HG03354 (cell line): ENCODE data around the gene RIMBP2.

ENCODE experiments used
- ATAC-seq: cut with Tn5 transposase; IDR thresholded peaks from one replicate; pipeline ENCODE4 v1.9.1; 2021; ENCODE audit warnings: mild to moderate bottlenecking; ENCODE audit not compliant: unreplicated experiment, poor library complexity, severe bottlenecking

The RIMBP2 gene

GRCh38 chr12:130525384-130526172 is 190.5 kb downstream of the RIMBP2 start:
- ATAC-seq: no peak

- ATAC-seq: no peak
Observed at GRCh38 chr12:130524759-130525158, 191.3 kb downstream of the RIMBP2 start.

GRCh38 chr12:130523863-130524614 is 192.1 kb downstream of the RIMBP2 start:
- no peak for ATAC-seq

GRCh38 chr12:130523208-130523607 is 192.9 kb downstream of the RIMBP2 start:
- no peak for ATAC-seq

GRCh38 chr12:130522244-130522834 is 193.8 kb downstream of the RIMBP2 start:
- no peak for ATAC-seq

- no peak for ATAC-seq
Observed at GRCh38 chr12:130521375-130522124, 194.5 kb downstream of the RIMBP2 start.

GRCh38 chr12:130520784-130521183 is 195.3 kb downstream of the RIMBP2 start:
- ATAC-seq: no peak

- ATAC-seq: no peak
Observed at GRCh38 chr12:130517588-130517987, 198.5 kb downstream of the RIMBP2 start.

GRCh38 chr12:130514149-130514551 is 201.9 kb downstream of the RIMBP2 start:
- ATAC-seq: no peak

GRCh38 chr12:130513556-130513955 is 202.5 kb downstream of the RIMBP2 start:
- ATAC-seq: no peak

- no peak for ATAC-seq
Observed at GRCh38 chr12:130511285-130511684, 204.8 kb downstream of the RIMBP2 start.

- ATAC-seq: no peak
Observed at GRCh38 chr12:130509454-130509853, 206.6 kb downstream of the RIMBP2 start.

- no peak for ATAC-seq
Observed at GRCh38 chr12:130508847-130509246, 207.3 kb downstream of the RIMBP2 start.

- no peak for ATAC-seq
Observed at GRCh38 chr12:130508318-130508717, 207.8 kb downstream of the RIMBP2 start.

- no peak for ATAC-seq
Observed at GRCh38 chr12:130506844-130507243, 209.3 kb downstream of the RIMBP2 start.

GRCh38 chr12:130504840-130505175 is 211.3 kb downstream of the RIMBP2 start:
- no peak for ATAC-seq

- no peak for ATAC-seq
Observed at GRCh38 chr12:130504110-130504839, 211.8 kb downstream of the RIMBP2 start.

GRCh38 chr12:130501821-130502220 is 214.3 kb downstream of the RIMBP2 start:
- ATAC-seq: no peak

GRCh38 chr12:130500835-130501330 is 215.2 kb downstream of the RIMBP2 start:
- ATAC-seq: no peak
